SK-MEL-5 (cell line): ENCODE results near the gene RABL6. TPM values are rescaled to one million over a fixed set of nuclear protein-coding genes. Genes with fewer than 3 reads are reported as not detected.
"Not testable (repeated sequence)": the region's sequence is repeated elsewhere in the genome, so short reads cannot be mapped to it uniquely, and the experiment has no call there.

Source experiments
- DNase-seq: peaks from one replicate; pipeline ENCODE4 v3.0.0-alpha.2; 2016; ENCODE audit warnings: low read depth, low spot score
- in situ Hi-C: cut with HindIII; loops from 2 replicates; pipeline ENCODE4 v1.10.0; 2016; ENCODE audit warnings: low sequenced_read_pairs, high pct_unique_total_duplicates, low pct_unique_long_range_greater_than_20kb
- polyA plus RNA-seq, 2 experiments: library from polyadenylated mRNA; depleted of rRNA; stranded (reverse); fragments of >200 nt; gene quantifications; 2 replicates each; pipeline ENCODE4 v1.2.3, GENCODE V29; 2015
- total RNA-seq: library from RNA; depleted of rRNA; stranded (reverse); fragments of >200 nt; shearing (Covaris generic); gene quantifications from 2 replicates; pipeline ENCODE4 v1.2.3, GENCODE V29; 2014; rRNA removed

The RABL6 gene
- total RNA-seq: 57.4 and 62.6 TPM in 2 replicates
- 72.1 and 117 TPM in 2 replicates for polyA plus RNA-seq (2015; cell fraction: cytosol; rRNA removed)
- polyA plus RNA-seq (2015; cell fraction: nucleus; rRNA removed): 105 and 123 TPM in 2 replicates

- peak; percentile 64 for DNase-seq
- in situ Hi-C loops: loop anchor here (25.0 kb wide), 1 partner anchor 130 kb away; the partner anchor contains the start of genes C8G and FBXW5
Measured at GRCh38 chr9:136807281-136808074, at the start of gene RABL6. TSS of gene RABL6 (plus strand) at chr9:136807948. CDS start at chr9:136808197, 249 bp downstream.

DNA sequence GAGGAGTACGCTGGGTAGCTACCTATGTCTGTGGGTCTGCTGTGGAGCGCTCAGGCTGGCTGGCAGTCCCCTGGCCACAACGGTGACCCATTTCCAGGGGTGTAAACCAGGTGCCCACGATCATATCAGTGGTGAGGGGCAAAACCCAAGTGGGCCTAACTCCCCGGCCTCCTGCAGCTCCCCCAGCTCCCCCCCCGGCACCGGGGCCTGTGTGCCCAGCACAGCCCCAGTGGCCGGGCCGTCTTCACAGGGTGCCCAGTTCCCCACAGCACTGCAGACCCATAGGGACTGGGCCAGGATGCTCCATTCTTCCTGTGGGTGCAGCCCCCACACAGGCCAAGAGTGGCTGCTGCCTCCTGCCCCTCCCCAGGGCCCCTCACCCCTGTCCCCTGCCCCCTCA is 48.7 kb upstream of the RABL6 start:
- no peak for DNase-seq
- in situ Hi-C loops: no loop called here

- DNase-seq: no peak
- in situ Hi-C loops: no loop called here
Measured at GRCh38 chr9:136759436-136760325, 48.1 kb upstream of the RABL6 start.

DNA sequence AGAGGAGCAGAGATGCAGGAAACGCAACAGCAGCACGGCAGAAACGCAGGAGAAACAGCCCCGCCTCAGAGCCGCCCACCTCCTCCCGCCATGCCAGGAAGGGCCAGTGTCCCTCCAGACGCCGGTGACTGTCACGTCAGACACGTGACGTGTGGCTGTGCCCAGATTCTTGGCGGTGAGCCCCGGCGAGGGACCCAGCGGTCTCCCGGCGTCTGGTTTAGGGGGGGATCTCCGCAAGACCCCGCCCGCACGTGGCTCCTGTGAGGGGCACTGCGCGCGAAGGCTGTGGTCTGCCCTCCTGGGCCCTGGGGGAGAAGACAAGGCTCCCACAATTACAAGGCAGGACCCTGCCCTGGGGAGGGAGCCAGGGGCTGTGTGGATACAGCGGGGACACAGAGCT is 47.3 kb upstream of the RABL6 start:
- DNase-seq: no peak
- in situ Hi-C loops: no loop called here

DNA sequence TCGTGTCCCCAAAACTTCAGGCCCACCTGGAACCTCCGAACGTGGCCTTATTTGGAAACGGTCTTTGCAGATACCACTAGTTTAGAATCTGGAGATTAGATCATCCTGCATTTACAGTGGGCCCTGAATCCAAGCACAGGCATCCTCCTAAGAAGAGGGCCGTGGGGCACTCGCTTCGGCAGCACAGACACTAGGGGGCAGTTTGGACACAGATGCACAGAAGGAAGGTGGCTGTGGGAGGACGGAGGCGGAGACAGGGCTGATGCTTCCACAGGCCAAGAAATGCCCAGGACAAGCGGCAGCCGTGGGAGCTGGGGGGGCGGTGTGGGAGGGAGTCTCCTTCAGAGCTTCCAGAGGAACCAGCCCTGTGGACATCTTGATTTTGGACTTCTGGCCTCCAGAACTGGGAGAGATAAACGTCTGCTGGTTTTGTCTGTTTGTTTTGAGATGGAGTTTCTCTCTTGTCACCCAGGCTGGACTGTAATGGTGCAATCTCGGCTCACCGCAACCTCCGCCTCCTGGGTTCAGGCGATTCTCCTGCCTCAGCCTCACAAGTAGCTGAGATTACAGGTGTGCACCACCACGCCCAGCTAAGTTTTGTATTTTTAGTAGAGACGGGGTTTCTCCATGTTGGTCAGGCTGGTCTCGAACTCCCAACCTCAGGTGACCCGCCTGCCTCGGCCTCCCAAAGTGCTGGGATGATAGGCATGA is 46.8 kb upstream of the RABL6 start:
- DNase-seq: peak; percentile 84
- in situ Hi-C loops: not testable (repeated sequence)

- in situ Hi-C loops: no loop called here
- no peak for DNase-seq
Measured at GRCh38 chr9:136761545-136761981, 46.2 kb upstream of the RABL6 start.

DNA sequence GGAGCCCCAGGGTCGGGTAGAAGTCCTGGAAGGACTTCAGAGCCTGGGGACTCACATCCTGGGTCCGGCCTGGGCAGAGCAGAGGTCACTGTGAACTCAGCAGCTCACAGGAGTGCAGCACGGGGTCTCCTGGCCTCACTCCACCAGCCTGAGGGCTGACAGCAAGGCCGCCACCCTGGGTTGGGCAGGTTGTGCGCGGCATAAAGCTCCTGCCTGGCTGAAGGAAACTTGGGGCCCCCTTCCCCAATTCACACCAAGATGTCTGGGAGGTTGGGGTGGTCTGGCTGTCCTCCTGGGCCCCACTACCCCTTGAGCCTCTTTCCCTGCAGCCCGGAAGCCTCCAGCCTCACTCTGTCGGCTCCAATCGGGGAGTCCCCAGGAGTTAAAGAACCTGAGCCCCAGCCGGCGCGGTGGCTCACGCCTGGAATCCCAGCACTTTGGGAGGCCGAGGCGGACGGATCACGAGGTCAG is 45.5 kb upstream of the RABL6 start:
- in situ Hi-C loops: no loop called here
- DNase-seq: no peak

GRCh38 chr9:136762915-136763648 is 44.7 kb upstream of the RABL6 start:
- in situ Hi-C loops: no loop called here
- DNase-seq: peak; percentile 66

DNA sequence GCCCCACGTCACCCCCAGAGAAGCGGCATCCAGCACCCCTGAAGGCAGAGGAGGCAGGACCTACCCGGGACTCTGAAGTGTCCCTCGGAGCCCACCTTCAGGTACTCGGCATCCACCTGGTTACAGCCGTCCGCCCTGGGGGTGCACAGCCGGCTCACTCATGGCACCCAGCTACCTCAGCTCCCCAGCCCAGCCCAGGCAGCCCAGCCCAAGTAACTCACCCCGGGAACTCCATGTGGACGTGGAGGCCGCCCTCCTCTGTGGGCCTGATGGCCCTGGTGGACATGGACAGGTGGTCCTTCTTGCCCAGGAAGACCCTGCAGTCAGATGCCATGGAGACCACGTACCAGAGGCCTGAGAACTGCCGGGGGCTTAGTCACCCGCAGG is 44.1 kb upstream of the RABL6 start:
- DNase-seq: no peak
- in situ Hi-C loops: no loop called here

DNA sequence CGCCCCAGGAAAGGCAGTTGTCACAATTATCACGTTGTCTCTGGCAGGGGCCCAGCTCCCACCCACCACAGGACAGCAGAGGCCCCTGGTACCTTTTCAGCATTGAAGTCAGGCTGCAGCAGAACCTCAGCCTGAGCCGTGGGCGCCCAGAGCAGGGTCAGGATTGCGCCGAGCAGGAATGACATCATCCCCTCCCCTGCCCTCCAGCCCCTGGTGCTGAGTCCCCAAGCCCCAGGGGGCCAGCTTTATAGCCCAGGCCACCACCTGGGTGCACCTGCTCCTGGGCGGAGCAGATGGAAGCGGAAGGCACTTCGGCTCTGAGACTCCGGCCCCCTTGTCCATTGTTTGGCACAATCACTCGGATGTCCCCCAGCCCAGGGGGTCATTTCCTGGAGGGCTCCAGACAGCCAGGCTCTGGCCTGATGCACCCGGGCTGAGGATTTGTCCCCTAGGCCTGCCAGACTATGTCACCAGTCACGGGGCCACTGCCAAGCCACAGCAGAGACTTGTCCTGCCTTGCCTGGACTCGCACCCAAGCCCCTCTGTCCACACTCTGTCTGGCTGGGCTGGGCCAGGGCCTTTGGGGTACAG is 43.4 kb upstream of the RABL6 start, which contains the start of gene LCN15:
Gene LCN15 (minus strand): TSS at position 218 of the 591 bp plus-strand sequence. CDS start 30 bp downstream, at position 188.
- in situ Hi-C loops: no loop called here
- no peak for DNase-seq

DNA sequence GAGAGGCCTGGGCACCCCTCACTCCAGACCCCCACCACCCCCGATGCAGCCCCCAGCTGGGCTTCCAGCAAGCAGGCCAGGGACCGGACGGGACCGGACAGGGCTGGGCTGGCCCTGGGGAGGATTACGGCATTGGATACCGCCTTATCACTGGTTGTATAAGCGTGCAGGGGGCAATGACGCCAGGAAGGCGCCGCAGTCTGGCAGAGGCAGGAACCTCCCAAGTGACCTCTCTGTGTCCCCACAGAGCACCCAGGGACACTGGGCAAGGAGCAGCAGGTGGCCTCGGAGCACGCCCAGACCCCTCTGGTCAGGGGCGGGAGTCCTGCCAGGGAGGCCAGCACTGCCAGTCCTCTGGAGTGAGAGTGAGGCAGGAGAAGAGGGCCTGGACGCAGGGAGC is 42.7 kb upstream of the RABL6 start:
- in situ Hi-C loops: no loop called here
- no peak for DNase-seq

DNA sequence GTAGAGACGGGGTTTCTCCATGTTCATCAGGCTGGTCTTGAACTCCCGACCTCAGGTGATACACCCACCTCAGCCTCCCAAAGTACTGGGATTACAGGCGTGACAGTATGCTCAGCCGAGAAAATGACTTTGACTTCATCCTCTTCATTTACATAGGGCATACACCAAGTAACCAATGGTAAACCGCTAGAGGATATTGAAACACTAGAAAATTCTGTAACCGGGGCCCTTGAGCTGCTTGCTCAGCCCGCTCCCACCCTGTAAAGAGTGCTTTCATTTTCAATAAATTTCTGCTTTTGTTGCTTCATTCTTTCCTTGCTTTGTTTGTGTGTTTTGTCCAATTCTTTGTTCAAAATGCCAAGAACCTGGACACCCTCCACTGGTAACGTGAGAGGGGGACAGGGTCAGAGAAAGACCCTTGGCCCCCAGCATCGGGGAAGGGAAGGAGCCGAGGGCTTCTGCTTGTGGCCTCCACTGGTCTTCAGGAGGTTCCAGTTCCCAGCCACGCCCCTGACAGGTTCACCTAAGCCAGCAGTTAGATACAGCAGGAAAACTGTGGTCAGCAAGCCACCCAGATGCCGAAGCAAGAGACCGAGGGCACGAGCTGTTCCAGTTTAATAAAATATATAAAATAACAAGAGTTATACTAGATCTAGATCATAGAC is 41.9 kb upstream of the RABL6 start:
- in situ Hi-C loops, DNase-seq: not testable (repeated sequence)

GRCh38 chr9:136766410-136767120 is 41.2 kb upstream of the RABL6 start:
- peak; percentile 62 for DNase-seq
- in situ Hi-C loops: not testable (repeated sequence)

- DNase-seq: peak; percentile 64
- in situ Hi-C loops: no loop called here
Measured at GRCh38 chr9:136769710-136770191, 38.0 kb upstream of the RABL6 start.

GRCh38 chr9:136771907-136772415 is 35.8 kb upstream of the RABL6 start:
- in situ Hi-C loops: no loop called here

More at GRCh38 chr9:136771907-136772415, 35.8 kb upstream of the RABL6 start:
- DNase-seq: no peak
